GM21390 (cell line): ENCODE measurements around the gene LMAN2L.
"Not testable (repeated sequence)": the region's sequence is repeated elsewhere in the genome, so short reads cannot be mapped to it uniquely, and the experiment has no call there.

Experiments
- ATAC-seq: cut with Tn5 transposase; IDR thresholded peaks from one replicate; pipeline ENCODE4 v1.9.1; 2021; ENCODE audit not compliant: unreplicated experiment

The LMAN2L gene

DNA sequence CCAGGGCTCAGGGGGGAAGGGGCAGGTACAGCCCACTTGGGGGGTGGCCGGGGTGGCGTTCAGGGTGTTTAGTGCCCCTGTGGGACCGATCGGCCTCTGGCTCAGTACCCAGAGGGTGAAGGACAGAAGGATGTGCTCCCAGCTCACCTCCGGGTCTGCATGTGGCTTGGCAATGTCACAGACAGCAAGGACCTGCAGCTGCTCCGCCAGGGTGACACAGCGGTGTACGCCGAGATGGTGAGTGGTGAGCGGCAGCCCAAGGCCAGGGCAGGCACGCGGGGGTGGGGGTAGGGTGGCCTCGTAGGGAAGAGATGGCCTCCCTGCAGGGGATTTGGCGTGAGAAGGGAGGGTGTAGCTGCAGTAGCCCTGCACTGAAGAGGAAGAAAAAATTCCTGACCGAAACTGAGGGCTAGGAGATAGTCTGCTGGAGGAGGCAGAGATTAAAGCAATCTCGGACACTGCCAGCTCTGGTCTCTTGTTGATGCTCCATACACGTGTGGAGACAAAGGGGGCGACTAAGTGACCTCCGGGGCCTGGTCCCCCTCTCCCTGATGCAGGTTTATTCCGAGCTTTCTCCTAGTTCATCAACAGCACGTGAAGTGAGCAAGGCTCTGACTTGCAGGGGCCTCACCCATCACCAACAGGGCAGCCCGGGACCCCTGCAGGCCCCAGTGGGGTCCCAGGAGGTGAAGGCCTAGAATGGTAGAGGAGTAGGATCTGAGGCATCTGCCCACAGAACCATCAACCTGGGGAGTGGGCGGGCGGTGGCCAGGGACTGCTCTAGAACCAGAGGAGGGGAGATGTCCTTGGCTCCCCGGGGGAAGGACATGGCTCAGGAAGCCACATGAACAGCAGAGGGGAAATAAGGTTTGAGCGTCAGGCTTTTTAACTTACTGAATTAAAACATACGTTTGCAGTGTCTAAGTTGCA is 51.9 kb downstream of the LMAN2L start:
- ATAC-seq = no peak

DNA sequence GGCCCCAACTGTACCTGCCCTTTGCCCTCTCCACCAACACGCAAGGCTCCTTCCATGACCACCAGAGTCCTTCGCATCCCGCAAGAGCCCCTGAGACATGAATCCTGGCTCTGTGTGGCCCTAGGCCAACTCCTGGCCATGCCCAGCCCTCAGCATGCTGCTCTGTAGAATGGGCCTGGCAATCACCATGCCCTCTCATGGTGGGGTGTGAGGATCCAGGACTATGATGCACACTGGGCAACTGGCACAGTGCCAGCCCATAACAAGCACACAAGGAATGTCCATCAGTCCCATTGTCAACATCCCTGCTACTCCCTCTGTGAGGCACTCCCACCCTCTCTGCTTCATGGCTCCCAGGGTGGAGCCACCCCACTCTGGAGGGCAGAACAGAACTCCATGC is 52.6 kb downstream of the LMAN2L start:
- no peak for ATAC-seq

DNA sequence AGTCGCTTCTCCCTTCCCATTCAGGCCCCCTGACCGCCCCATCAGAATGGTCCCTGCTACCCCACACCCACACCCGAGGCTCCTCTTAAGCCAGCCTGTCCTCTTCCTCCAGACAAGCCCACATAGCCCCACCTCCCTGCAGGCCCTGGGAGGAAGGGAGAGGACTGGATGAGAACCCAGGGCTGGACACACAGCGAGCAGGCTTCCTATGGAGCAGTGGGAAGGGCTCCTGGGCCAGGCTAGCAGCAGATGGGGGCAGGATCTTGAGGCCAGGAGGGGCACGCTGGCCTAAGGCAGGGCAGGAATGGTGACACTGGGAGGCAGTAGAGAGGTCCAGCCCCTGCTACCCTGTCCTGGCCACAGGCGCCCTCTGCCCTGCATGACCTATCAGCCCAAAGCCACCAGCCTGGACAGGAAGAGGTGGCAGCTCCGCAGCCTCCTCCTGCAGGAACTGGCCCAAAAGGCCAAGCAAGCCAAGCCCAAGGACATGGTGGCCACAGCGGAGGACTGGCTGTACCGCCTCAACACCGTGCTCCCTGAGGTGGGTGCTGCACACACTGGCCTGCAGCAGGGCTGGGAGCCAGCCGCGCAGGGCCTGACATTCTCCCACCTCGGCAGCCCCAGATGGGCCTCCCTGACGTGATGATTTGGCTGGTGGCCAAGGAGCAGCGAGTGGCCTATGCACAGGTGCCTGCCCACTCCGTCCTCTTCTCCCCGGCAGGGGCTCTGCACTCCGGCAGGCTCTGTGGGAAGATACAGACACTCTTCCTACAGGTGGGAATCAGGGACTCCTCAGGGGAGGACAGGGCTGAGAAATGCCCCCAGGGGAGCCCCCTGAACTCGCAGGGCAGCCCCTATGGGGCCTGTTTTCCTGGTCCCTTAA is 54.0 kb downstream of the LMAN2L start:
- no peak for ATAC-seq

DNA sequence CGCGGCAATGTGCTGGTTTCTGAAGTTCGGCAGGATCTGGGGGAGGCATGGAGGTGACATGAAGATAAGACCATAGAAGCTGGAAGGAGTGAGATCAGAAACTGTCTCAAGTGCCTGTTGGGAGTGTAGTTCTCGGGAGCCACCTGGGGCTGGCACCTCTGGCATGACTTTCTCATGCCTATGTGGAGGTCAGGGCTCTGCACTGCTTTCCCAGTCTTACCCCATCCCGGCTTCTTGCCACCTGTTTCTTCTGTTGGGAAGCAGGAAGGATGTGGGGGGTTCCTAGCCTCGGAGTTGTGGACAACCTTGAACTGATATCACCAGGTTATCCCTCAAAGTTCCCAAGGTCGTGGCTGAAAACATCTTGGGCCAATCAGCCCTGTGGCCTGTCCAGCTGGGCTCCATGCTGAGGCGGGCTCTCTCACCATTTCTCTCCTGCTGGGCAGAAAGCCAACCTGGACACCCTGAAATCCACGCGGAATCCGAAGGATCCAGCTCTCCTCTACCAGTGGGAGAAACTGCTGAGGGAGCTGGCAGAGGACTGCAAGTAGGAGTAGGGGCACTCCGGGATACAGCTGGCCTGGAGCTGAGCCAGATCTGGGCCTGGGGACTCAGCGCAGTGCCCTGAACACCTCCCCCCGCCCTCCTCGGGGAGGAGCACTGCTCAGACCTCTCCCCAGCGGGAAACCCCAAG is 54.8 kb downstream of the LMAN2L start:
- ATAC-seq = no peak

DNA sequence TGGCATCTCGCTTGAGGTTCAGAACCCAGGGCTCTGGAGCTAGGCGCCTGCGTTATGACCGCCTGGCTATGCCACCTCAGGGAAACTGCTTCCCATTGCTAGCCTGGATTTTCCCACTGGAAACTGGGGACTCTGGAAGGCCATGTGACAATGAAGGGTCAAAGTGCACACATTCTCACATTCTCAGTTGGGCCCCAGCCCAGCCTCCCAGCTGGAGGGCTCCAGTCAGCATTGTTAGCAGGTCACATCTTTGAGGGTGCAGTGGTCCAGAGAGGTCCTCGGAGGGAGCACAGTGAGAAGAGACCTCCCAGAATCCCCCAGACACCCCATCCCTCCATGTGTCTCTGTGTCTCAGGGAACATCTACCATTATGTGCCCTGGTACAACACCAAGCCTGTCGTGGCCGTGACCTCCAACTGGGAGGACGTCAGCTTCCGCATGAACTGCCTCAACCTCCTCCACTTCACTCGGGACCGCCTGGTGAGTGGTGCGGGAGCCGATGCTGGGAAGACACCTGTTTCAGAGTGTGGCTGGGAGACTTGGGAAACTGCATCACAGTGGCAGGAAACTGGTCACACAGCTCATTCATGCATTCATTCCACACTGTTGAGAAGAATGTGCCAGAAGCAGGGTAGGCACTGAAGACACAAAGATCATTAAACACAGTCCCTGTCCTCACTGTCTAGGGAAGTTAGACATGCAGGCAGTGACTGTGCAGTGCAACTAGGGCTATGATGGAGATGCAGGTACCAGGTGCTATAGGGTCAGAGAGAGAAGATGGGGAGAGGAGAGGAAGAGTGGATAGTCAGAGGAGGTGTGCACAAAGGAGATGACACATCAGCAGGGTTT is 55.7 kb downstream of the LMAN2L start:
- no peak for ATAC-seq

DNA sequence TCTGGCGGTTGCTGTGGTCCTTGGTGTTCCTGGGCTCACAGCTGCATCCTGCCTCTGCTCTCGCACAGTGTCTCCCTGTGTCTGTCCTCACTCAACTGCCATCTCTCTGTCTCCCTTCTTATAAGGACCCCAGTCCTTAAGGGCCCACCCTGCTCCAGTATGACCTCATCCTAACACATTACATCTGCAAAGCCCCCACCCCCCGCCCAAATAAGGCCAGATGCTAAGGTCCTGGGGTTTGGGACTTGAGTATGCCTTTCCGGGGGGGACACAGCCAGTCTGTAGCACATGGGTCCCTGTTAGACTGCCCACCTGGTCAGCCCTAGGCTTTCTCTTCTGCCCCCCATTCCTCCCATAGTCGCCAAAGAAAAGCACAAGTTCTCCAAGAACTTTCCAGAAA is 56.6 kb downstream of the LMAN2L start:
- no peak for ATAC-seq

DNA sequence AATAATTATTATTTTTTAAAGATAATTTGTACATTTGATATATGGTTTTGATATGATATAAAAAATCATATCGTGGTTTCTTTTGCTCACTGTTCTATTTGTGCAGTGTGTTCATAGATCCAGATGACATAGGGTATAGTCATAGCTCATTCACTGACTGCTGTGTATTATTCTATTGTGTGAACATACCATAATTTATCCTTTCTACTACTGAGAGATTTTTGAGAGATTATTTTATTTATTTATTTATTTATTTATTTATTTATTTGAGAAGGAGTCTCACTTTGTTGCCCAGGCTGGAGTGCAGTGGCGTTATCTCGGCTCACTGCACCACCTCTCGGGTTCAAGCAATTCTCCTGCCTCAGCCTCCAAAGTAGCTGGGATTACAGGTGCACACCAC is 58.3 kb downstream of the LMAN2L start:
- ATAC-seq = no peak

DNA sequence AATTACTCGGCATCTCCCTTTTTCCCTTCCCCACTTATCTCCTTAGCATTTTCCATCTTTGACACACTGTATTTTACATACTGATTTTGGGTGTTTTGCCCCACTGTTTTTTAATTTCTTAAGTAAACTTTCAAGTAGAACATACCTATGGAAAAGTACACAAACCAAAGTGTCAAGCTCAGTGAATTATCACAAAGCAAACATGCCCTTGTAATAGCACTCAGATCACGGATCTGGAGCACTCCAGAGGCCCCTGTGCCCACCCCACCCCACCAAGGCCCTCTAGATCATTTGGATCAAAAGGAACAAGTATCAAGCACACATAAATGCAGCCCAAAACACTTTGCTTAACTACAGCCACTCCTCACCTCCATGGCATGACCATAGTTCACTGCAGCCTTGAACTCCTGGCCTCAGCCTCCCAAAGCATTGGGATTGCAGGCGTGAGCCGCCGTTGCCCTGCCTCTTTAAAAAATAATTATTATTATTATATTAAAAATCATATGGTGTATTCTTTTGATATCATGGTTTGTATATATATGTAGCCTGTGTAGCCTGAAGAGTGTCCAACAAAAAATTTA is 59.2 kb downstream of the LMAN2L start:
- no peak for ATAC-seq

DNA sequence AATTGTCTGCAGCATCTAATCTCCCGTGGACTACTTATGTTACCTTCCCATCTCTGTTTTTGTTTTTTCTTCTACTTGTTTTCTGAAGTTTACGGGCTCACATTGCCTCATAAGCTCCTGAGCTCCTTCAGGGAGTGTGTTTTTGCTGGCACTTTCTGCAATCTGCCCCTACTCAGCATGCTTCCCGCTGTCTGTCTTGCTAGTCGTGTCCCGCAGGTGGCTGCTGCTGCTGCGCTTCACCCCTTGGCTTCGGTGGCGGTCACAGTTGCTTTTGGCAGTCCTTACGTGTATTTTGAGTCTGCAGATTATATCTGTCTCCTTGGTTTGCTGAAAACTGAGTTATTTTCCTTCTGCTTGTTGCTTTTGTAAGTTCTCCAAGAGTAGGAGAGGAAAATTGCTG is 60.0 kb downstream of the LMAN2L start:
- no peak for ATAC-seq

DNA sequence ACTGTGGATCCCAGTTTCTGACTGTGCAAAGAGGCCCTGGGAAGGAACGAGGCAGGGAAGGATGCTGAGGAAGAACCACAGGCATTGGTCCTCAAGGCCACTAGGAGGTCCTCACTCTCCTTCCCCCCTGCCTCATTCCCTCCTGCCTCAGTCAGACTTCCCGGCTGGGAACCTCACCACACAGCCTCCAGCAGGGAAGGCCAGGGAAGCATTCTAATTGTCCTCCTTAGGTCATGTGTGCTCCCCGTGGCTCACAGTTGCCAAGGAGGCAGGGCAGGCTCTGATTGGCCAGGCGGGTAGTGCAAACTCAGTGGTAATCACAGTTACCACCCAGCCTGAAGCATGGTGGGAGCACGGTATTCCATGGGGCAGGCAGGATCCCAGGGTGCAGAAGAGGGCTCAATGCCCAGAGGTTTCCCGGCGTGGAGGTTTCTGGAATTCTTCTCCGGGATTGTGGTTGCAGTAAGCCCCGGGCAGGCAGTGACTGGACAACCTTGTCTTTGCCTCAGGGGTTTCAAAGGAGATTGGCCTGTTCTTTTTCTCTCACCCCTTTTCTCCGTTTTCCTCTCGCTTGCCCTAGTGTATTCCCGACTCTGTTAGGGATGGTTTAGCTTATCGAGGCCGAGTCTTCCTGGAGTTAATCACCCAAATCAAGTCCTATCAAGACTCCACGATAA is 70.2 kb downstream of the LMAN2L start:
- no peak for ATAC-seq

DNA sequence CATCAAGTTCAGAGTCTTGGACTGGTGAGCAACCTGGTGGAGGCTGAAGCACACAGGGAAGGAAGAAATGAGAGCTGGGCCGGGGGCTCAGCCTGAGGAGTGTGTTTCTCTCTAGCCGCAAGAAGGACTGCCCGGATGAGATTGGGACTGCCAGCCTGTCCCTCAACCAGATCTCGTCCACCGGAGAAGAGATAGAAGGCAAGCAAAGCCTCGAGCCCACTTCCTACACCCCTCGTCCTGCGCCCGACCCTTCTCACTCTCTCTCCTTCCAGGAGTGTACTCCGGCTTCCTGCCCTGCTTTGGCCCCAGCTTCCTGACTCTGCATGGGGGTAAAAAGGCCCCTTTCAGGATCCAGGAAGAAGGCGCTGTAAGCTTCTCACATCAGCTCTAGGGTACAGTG is 71.1 kb downstream of the LMAN2L start:
- no peak for ATAC-seq

DNA sequence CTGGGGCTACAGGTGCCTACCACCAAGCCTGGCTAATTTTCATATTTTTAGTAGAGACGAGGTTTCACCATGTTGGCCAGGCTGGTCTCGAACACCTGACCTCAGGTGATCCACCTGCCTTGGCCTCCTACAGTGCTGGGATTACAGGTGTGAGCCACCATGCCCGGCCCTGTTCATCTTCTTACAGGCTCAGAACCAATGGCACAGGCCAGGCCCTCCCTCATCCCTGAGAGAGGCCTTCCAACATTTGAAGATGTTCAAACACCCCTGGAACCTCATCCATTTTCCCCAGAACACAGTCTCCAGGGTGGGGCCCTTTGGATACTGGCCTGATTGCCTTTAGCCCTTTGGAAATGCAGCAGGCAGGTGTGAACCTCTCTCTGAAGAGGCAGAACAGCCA is 74.1 kb downstream of the LMAN2L start:
- not testable (repeated sequence) for ATAC-seq

DNA sequence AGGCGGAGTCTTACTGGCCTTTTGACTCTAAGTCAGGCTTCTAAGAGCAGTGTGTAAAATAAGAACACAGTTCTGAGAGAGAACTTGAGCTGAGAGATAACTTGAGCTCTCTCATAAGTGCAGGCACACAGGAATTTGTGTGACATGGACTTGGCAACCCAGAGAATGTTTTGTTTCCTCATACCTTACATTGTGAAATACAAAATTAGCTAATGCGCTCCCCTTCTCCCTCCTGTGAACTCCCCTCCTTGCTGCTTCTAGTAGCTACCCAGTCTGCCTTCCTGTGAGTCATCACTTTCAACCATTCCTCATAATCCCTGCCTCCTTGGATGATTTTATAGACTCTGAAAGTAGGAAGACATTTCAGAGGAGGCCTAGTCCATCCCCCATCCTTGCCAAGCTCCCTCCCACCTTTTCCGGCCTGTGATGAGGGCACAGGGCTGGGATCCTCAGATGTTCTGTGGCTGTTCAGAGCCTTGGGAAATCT is 74.7 kb downstream of the LMAN2L start:
- ATAC-seq = no peak

DNA sequence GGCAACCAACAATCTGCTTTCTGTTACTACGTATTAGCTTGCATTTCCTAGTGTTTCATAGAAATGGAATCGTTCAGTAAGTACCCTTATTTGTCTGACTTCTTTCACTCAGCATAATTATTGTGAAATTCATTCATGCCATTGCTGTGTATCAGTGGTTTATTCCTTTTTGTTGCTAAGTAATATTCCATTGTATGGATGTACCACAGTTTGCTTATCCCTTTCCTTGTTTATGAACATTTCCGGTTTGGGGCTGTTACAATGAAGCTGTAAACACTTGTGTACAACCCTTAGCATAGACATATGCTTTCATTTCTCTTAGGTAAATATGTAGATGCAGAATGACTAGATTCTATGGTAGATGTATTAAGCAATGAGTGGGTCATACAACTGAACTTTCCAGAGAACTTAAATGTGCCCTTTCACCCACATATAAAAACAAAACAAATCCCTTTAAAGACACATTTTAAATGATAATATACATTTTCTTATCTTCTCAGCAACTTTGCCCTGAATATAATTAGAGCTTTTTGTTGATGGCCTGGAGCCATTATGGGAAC is 75.4 kb downstream of the LMAN2L start:
- ATAC-seq = no peak

DNA sequence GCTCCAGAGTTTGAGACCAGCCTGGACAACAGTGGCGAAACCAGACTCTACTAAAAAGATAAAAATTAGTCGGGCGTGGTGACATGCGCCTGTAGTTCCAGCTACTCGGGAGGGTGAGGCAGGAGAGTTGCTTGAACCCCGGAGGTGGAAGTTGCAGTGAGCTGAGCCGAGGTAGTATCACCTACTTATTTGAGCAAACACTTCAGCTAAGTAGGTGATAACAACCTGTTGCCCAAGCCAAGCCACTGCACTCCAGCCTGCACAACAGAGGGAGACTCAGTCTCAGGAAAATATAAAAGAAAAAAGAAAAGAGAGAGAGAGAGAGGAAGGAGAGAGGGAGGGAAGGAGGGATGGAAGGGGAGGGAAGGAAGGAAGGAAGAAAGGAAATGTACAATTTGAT is 76.0 kb downstream of the LMAN2L start:
- ATAC-seq = no peak

DNA sequence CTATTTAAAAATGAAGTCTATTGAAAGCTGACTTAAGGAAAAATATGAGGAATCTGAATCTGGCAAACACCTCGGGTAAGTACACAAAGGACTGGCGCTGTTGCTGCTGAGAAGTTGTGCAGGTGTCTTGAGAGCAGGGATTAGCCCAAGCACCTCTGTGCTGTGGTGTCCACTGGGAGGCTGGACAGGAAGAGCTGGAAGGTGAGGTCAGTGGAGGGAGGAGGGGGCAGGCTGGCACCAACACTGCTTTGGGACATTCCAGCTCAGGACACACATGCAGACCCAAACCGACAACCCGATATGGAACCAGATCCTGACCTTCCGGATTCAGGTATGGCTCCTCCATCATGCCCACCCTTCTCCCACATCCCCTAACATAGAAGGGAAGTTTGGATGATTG is 76.7 kb downstream of the LMAN2L start:
- ATAC-seq = no peak

DNA sequence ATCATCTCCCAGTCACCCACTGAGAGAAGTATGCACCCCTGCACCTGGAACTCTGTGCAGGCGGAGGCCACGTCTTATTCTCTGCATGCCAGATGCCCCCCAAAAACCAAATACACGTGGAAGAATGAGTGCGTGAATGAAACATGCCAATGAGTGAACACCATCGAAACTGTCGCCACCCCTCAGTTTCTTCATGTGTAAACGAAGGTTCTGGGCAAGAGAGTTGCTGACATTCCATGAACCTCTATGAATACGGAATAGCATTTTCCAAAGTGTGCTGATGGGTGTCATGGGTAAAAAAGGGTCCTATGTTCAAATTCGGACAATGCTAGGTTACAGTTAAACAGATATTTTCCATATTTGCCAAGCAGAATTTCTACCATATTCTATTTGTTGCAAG is 77.5 kb downstream of the LMAN2L start:
- ATAC-seq = no peak

DNA sequence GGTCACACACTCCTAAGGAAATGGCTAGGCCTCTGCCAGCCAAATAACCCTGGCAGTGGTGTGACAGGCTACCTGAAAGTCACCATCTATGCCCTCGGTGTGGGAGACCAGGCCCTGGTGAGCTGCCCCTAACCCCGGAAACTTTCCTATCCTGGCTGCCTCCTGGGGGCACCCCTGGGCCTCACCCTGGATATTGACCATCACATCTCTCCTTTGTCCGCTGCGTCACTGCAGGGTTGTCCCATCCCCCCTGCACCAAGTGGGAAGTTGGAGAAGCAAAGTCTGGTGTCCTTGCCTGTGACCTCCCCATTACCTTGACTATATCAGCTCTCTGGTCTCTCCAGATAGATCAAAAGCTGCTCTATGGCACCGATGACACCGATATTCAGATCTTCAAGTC is 78.5 kb downstream of the LMAN2L start:
- ATAC-seq = no peak

DNA sequence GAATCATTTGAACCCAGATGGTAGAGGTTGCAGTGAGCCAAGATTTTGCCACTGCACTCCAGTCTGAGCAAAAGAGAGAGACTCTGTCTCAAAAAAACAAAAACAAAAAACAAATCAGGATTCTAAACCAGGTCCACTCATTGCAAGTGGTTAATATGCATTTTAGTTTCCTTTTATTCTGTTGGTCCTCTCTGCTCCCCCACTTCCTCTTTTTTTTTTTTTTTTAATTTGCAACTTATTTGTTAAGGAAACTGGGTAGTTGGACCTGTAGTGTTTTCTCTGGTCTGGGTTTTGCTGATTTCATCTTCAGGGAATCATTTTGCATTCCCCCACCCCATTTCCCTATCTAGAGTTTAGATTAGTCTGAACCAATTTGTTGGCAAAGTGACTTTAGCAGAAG is 83.3 kb downstream of the LMAN2L start:
- no peak for ATAC-seq
